Neural cell (in vitro differentiated cells): ENCODE results near the gene TMEM212. TPM values are rescaled to one million over a fixed set of nuclear protein-coding genes. Genes with fewer than 3 reads are reported as not detected.

ENCODE experiments used
- H2AFZ ChIP-seq: fragments of 200-600, 300-800 bp; sonication (generic), shearing (Covaris generic); 2 replicates; pipeline ENCODE4 v1.6.0; 2014; ENCODE audit warnings: low read depth, mild to moderate bottlenecking, antibody characterized with exemption, low read length, moderate library complexity
- H3F3A ChIP-seq: fragments of 200-600 bp; shearing (Covaris generic); 2 replicates; pipeline ENCODE4 v1.6.1; 2016; ENCODE audit warnings: mild to moderate bottlenecking, moderate library complexity, mixed read lengths, antibody characterized with exemption, low read length; ENCODE audit not compliant: insufficient read depth, poor library complexity, severe bottlenecking
- H3K27ac ChIP-seq: fragments of 200-600, 300-800 bp; sonication (generic), shearing (Covaris generic); 2 replicates; pipeline ENCODE4 v1.5.1; 2014; ENCODE audit warnings: mild to moderate bottlenecking, low read length, moderate library complexity
- H3K27me3 ChIP-seq: fragments of 300-800, 200-600 bp; sonication (generic), shearing (Covaris generic); 2 replicates; pipeline ENCODE4 v1.6.0; 2014; ENCODE audit warnings: mild to moderate bottlenecking, low read depth, low read length, moderate library complexity; ENCODE audit not compliant: insufficient read depth
- H3K36me3 ChIP-seq: fragments of 300-800, 200-600 bp; sonication (generic), shearing (Covaris generic); 2 replicates; pipeline ENCODE4 v1.5.1; 2014; ENCODE audit warnings: mild to moderate bottlenecking, antibody characterized with exemption, low read length, moderate library complexity; ENCODE audit not compliant: insufficient read depth
- H3K4me2 ChIP-seq: fragments of 300-800, 200-600 bp; sonication (generic), shearing (Covaris generic); 2 replicates; pipeline ENCODE4 v1.6.0; 2014; ENCODE audit warnings: mild to moderate bottlenecking, low read length
- H3K4me3 ChIP-seq: fragments of 300-800, 200-600 bp; sonication (generic), shearing (Covaris generic); 2 replicates; pipeline ENCODE4 v1.5.1; 2014; ENCODE audit warnings: mild to moderate bottlenecking, low read length, moderate library complexity
- H3K79me2 ChIP-seq: fragments of 200-600 bp; shearing (Covaris generic); replicated peaks from 2 replicates; pipeline ENCODE4 v1.6.0; 2014; ENCODE audit warnings: mild to moderate bottlenecking, low read length, moderate library complexity; ENCODE audit not compliant: insufficient read depth
- H3K9ac ChIP-seq: fragments of 300-800, 200-600 bp; sonication (generic), shearing (Covaris generic); 2 replicates; pipeline ENCODE4 v1.6.1; 2016; ENCODE audit warnings: mild to moderate bottlenecking, low read length, mixed read lengths
- H3K9me2 ChIP-seq: fragments of 200-600 bp; shearing (Covaris generic); 2 replicates; pipeline ENCODE4 v1.6.1; 2016; ENCODE audit warnings: mild to moderate bottlenecking, low read length, mixed read lengths; ENCODE audit not compliant: insufficient read depth
- H3K9me3 ChIP-seq: fragments of 200-600, 300-800 bp; sonication (generic), shearing (Covaris generic); 2 replicates; pipeline ENCODE4 v1.6.1; 2016; ENCODE audit warnings: mild to moderate bottlenecking, mixed run types, low read length, moderate library complexity, mixed read lengths
- H4K20me1 ChIP-seq: fragments of 200-600 bp; shearing (Covaris generic); 2 replicates; pipeline ENCODE4 v1.6.1; 2016; ENCODE audit warnings: mild to moderate bottlenecking, mixed run types; ENCODE audit not compliant: insufficient read depth
- CTCF ChIP-seq: fragments of 450-650 bp; IDR thresholded peaks from 2 replicates; pipeline ENCODE4 v1.5.1; 2014; ENCODE audit warnings: antibody characterized with exemption, mild to moderate bottlenecking, moderate library complexity; ENCODE audit not compliant: poor library complexity, severe bottlenecking
- EP300 ChIP-seq: fragments of 450-650 bp; conservative IDR thresholded peaks from 2 replicates; pipeline ENCODE4 v1.6.1; 2014; ENCODE audit warnings: antibody characterized with exemption, mild to moderate bottlenecking, moderate library complexity; ENCODE audit not compliant: poor library complexity, severe bottlenecking
- EZH2 ChIP-seq: fragments of 200-600, 300-800 bp; shearing (Covaris generic), sonication (generic); IDR thresholded peaks from 2 replicates; pipeline ENCODE4 v1.6.1; 2014; ENCODE audit warnings: antibody characterized with exemption, low read length, borderline replicate concordance, mild to moderate bottlenecking; ENCODE audit not compliant: insufficient read depth, poor library complexity, severe bottlenecking
- MXI1 ChIP-seq: fragments of 450-650 bp; conservative IDR thresholded peaks from 2 replicates; pipeline ENCODE4 v1.6.1; 2014; ENCODE audit warnings: antibody characterized with exemption, mild to moderate bottlenecking; ENCODE audit not compliant: poor library complexity, severe bottlenecking
- POLR2AphosphoS5 ChIP-seq: IDR thresholded peaks from 2 replicates; pipeline ENCODE4 v1.6.1; 2012
- RAD21 ChIP-seq: fragments of 450-650 bp; conservative IDR thresholded peaks from 2 replicates; pipeline ENCODE4 v1.6.1; 2014; ENCODE audit warnings: antibody characterized with exemption, mild to moderate bottlenecking, moderate library complexity
- REST ChIP-seq: IDR thresholded peaks from 2 replicates; pipeline ENCODE4 v1.6.1; 2012; ENCODE audit warnings: borderline replicate concordance
- SMC3 ChIP-seq: fragments of 450-650 bp; conservative IDR thresholded peaks from 2 replicates; pipeline ENCODE4 v1.6.1; 2014; ENCODE audit warnings: antibody characterized with exemption, mild to moderate bottlenecking, moderate library complexity; ENCODE audit not compliant: poor library complexity
- TAF1 ChIP-seq: IDR thresholded peaks from 2 replicates; pipeline ENCODE4 v1.6.1; 2012; ENCODE audit warnings: low read depth
- polyA plus RNA-seq: library from polyadenylated mRNA; depleted of rRNA; stranded (reverse); fragments of >200 nt; gene quantifications from 2 replicates; pipeline ENCODE4 v1.2.3, GENCODE V29; 2014

The TMEM212 gene
- polyA plus RNA-seq, 1 donor from 2014 or later = not detected

- Histone ChIP-seq H3K4me3 (no peak overlapping the region), H3K9me2 (no peaks in the 10 kb centered on the region), H4K20me1 (no peaks in the 10 kb centered on the region), H3K36me3 (no peaks in the 10 kb centered on the region), H3K27me3 (no peaks in the 10 kb centered on the region), H3F3A (no peaks in the 10 kb centered on the region), H3K9ac (no peak overlapping the region), H3K79me2 (no peaks in the 10 kb centered on the region), H3K4me2 (no peak overlapping the region), H3K27ac (no peak overlapping the region), H2AFZ (no peak overlapping the region), H3K9me3 (no peaks in the 10 kb centered on the region)
- no peak for TF ChIP-seq EP300
- no peak for TF ChIP-seq SMC3
- TF ChIP-seq RAD21 = no peak
- no peak for TF ChIP-seq TAF1
- no peak for TF ChIP-seq POLR2AphosphoS5
- TF ChIP-seq MXI1 = no peak
- TF ChIP-seq REST = no peak
- no peak for TF ChIP-seq EZH2
- no peak for TF ChIP-seq CTCF
Observed at GRCh38 chr3:171799501-171799900, 43.6 kb upstream of the TMEM212 start.

- Histone ChIP-seq H2AFZ (no peak overlapping the region), H3K4me3 (no peak overlapping the region), H4K20me1 (no peaks in the 10 kb centered on the region), H3K27me3 (no peaks in the 10 kb centered on the region), H3K9me3 (no peaks in the 10 kb centered on the region), H3K9me2 (no peaks in the 10 kb centered on the region), H3K9ac (no peak overlapping the region), H3K4me2 (no peak overlapping the region), H3K79me2 (no peaks in the 10 kb centered on the region), H3K36me3 (no peaks in the 10 kb centered on the region), H3K27ac (no peak overlapping the region), H3F3A (no peaks in the 10 kb centered on the region)
- TF ChIP-seq EZH2 (no peak), SMC3 (no peak), TAF1 (no peak), MXI1 (no peak), EP300 (no peak), CTCF (no peak), RAD21 (no peak), REST (no peak), POLR2AphosphoS5 (no peak)
Observed at GRCh38 chr3:171801738-171802589, 41.2 kb upstream of the TMEM212 start.
